Measurements from ENCODE around the gene SEPTIN5. TPM values are rescaled to one million over a fixed set of nuclear protein-coding genes. Genes with fewer than 3 reads are reported as not detected.

SEPTIN5 gene
- total RNA-seq, 1 experiment from 2014 or later = 22.4 TPM

DNA sequence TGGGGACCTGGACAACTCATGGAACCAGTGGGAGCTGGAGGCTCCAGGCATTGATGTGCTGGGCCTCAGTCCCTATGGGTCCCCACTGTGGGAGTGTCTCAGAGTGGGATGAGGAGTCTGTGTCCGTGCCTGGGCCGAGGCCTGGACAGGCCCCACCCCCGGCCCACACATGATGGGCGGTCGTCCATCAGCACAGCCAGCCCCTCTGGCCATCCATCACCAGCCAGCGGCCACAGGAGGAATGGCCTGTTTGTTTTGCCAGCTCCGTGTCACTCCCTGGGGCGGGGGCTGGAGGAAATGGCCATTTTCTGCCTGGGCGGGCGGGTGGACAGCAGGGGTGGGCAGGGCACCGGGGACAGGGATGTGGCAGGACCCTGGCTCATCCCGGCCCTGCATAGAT is 33.2 kb downstream of the SEPTIN5 start (continued):
- no peak for TF ChIP-seq OVOL2 (CRISPR knock-in tag; IDR thresholded peaks at IDR 0.05; ENCODE audit: borderline replicate concordance)

DNA sequence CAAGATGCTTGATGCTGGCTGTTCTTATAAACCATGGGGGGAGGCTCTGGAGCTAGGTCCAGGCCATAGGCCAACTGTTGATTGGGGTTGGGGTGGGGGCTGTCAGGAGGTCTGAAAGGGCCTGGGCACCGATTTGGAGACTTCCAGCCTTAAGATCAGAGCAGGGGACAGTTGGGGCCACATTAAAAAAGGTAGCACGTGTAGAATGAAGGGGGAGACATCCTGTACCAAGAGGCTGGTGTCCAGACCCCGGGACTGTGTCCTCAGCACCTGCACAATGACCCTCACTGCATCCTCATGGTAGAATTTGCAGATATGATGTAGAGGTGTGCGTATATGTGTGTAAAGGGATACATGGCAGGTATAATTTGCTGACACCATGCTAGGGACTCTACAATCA is 33.8 kb downstream of the SEPTIN5 start:
- Mint-ChIP-seq H3K9me3 (no peaks in the 10 kb centered on the region), H3K4me1 (0 out of 2 replicates have a peak, but pooled peaks cover 2% of the 10 kb centered on the region), H3K27ac (no peak overlapping the region), H3K36me3 (no peaks in the 10 kb centered on the region), H3K4me3 (no peak overlapping the region), H3K27me3 (ENCODE audit: low read depth) (peaks cover 15% of the 10 kb centered on the region)
- ChIA-PET CTCF (interaction anchor here (0.8 to 1.6 kb wide), 3 partner anchors 18 to 28 kb away, joined by 3 to 10 read pairs (median 4); no protein-coding TSS in a partner anchor), POLR2A (no interaction called here)
- ATAC-seq = no peak
- TF ChIP-seq NFATC4 (CRISPR knock-in tag; IDR thresholded peaks at IDR 0.05) (no peak), SMAD4 (CRISPR knock-in tag; IDR thresholded peaks at IDR 0.05) (no peak), ZNF121 (CRISPR knock-in tag; IDR thresholded peaks at IDR 0.05) (no peak), MYBL2 (CRISPR knock-in tag; IDR thresholded peaks at IDR 0.05) (no peak), RELA (CRISPR knock-in tag; IDR thresholded peaks at IDR 0.05; ENCODE audit: borderline replicate concordance) (no peak), KAT7 (CRISPR knock-in tag; IDR thresholded peaks at IDR 0.05; ENCODE audit: borderline replicate concordance) (no peak), CBFB (CRISPR knock-in tag; IDR thresholded peaks at IDR 0.05; ENCODE audit: low read depth) (no peak), OVOL2 (CRISPR knock-in tag; IDR thresholded peaks at IDR 0.05; ENCODE audit: borderline replicate concordance) (no peak), ZNF232 (CRISPR knock-in tag; IDR thresholded peaks at IDR 0.05) (no peak), GABPB1 (CRISPR knock-in tag; IDR thresholded peaks at IDR 0.05) (no peak), MXD4 (CRISPR knock-in tag; IDR thresholded peaks at IDR 0.05; ENCODE audit: borderline replicate concordance) (no peak), JUN (CRISPR knock-in tag; IDR thresholded peaks at IDR 0.05) (no peak), ZNF423 (CRISPR knock-in tag; IDR thresholded peaks at IDR 0.05) (no peak), IRF2 (CRISPR knock-in tag; IDR thresholded peaks at IDR 0.05; ENCODE audit: borderline replicate concordance, low read depth) (no peak)
- TF ChIP-seq, protein P1, sequence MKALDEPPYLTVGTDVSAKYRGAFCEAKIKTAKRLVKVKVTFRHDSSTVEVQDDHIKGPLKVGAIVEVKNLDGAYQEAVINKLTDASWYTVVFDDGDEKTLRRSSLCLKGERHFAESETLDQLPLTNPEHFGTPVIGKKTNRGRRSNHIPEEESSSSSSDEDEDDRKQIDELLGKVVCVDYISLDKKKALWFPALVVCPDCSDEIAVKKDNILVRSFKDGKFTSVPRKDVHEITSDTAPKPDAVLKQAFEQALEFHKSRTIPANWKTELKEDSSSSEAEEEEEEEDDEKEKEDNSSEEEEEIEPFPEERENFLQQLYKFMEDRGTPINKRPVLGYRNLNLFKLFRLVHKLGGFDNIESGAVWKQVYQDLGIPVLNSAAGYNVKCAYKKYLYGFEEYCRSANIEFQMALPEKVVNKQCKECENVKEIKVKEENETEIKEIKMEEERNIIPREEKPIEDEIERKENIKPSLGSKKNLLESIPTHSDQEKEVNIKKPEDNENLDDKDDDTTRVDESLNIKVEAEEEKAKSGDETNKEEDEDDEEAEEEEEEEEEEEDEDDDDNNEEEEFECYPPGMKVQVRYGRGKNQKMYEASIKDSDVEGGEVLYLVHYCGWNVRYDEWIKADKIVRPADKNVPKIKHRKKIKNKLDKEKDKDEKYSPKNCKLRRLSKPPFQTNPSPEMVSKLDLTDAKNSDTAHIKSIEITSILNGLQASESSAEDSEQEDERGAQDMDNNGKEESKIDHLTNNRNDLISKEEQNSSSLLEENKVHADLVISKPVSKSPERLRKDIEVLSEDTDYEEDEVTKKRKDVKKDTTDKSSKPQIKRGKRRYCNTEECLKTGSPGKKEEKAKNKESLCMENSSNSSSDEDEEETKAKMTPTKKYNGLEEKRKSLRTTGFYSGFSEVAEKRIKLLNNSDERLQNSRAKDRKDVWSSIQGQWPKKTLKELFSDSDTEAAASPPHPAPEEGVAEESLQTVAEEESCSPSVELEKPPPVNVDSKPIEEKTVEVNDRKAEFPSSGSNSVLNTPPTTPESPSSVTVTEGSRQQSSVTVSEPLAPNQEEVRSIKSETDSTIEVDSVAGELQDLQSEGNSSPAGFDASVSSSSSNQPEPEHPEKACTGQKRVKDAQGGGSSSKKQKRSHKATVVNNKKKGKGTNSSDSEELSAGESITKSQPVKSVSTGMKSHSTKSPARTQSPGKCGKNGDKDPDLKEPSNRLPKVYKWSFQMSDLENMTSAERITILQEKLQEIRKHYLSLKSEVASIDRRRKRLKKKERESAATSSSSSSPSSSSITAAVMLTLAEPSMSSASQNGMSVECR (CRISPR knock-in tag; IDR thresholded peaks at IDR 0.05; ENCODE audit: borderline replicate concordance) = no peak
- TF ChIP-seq, protein P2, sequence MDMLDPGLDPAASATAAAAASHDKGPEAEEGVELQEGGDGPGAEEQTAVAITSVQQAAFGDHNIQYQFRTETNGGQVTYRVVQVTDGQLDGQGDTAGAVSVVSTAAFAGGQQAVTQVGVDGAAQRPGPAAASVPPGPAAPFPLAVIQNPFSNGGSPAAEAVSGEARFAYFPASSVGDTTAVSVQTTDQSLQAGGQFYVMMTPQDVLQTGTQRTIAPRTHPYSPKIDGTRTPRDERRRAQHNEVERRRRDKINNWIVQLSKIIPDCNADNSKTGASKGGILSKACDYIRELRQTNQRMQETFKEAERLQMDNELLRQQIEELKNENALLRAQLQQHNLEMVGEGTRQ (CRISPR knock-in tag; IDR thresholded peaks at IDR 0.05) = no peak
- TF ChIP-seq, protein P3, sequence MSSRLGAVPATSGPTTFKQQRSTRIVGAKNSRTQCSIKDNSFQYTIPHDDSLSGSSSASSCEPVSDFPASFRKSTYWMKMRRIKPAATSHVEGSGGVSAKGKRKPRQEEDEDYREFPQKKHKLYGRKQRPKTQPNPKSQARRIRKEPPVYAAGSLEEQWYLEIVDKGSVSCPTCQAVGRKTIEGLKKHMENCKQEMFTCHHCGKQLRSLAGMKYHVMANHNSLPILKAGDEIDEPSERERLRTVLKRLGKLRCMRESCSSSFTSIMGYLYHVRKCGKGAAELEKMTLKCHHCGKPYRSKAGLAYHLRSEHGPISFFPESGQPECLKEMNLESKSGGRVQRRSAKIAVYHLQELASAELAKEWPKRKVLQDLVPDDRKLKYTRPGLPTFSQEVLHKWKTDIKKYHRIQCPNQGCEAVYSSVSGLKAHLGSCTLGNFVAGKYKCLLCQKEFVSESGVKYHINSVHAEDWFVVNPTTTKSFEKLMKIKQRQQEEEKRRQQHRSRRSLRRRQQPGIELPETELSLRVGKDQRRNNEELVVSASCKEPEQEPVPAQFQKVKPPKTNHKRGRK (CRISPR knock-in tag; IDR thresholded peaks at IDR 0.05; ENCODE audit: borderline replicate concordance) = no peak
- TF ChIP-seq, protein P4, sequence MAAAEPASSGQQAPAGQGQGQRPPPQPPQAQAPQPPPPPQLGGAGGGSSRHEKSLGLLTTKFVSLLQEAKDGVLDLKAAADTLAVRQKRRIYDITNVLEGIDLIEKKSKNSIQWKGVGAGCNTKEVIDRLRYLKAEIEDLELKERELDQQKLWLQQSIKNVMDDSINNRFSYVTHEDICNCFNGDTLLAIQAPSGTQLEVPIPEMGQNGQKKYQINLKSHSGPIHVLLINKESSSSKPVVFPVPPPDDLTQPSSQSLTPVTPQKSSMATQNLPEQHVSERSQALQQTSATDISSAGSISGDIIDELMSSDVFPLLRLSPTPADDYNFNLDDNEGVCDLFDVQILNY (CRISPR knock-in tag; IDR thresholded peaks at IDR 0.05) = no peak
- DNase-seq (ENCODE audit: low spot score) = no peak

All from WTC11 (cell line).